ENCODE data around the gene NAV2. TPM values are rescaled to one million over a fixed set of nuclear protein-coding genes. Genes with fewer than 3 reads are reported as not detected.

Gene NAV2
- total RNA-seq, 1 experiment from 2014 or later = 46.3 TPM

DNA sequence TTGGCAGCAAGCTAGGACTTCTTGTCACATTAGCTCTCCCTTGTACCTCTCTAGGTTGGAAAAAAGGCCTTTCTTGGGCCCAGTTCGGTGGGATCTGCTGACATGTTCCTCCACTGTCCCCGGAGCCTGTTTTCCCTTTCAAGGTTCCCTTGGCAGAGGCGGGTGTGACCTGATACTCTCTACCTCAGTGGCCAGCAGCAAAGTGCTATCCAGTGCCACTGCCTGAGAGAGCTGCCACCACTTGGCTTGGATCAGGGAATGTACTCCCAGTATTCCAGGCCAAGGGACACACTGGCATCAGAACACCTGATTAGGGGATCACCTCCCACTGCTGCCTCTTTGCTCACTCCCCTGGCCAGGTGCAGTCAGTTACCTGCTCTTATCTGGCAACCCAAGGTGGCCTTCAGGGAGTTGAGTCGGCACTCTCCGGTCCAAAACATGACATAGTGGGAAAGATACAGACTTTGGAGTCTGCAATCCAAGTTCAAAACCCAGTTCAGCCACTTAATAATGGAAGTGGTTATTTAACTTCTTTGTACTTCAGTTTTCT is 17.8 kb upstream of the NAV2 start:
- Mint-ChIP-seq H3K4me1 (peaks cover 7 to 20% of the 10 kb centered on the region in 2 experiments), H3K9me3 (peaks cover 0 to 3% of the 10 kb centered on the region in 2 experiments; a peak in 2 of 5 replicates), H3K4me3 (no peak overlapping the region), H3K27ac (no peak overlapping the region), H3K27me3 (ENCODE audit: low read depth) (peaks cover 16% of the 10 kb centered on the region), H3K36me3 (ENCODE audit: insufficient read depth in 1 of 3, low read depth in 3 of 3) (no peaks in the 10 kb centered on the region)
- Histone ChIP-seq H3K4me1 (ENCODE audit: insufficient read depth, low read length) (peaks cover 4% of the 10 kb centered on the region; the same call in 1 of the 2 replicates), H3T11ph (ENCODE audit: low read length) (no peak overlapping the region), H4K20me1 (ENCODE audit: control insufficient read depth, insufficient read depth, insufficient read length) (no peaks in the 10 kb centered on the region), H2BK120ac (ENCODE audit: low read depth, low read length, poor library complexity, severe bottlenecking) (no peak overlapping the region), H3K27me3 (ENCODE audit: insufficient read depth, low read length) (no peaks in the 10 kb centered on the region), H3K4ac (ENCODE audit: low read depth, low read length) (no peak overlapping the region), H3K9me3 (ENCODE audit: control insufficient read depth, low read depth, low read length) (no peaks in the 10 kb centered on the region), H3K4me2 (ENCODE audit: insufficient read depth, insufficient read length, low read length) (no peak overlapping the region), H3K79me1 (ENCODE audit: insufficient read depth, low read depth, low read length, poor library complexity, severe bottlenecking) (no peaks in the 10 kb centered on the region), H4K5ac (ENCODE audit: insufficient read length, low read depth, low read length) (no peak overlapping the region), H3K18ac (ENCODE audit: insufficient read length, low read depth, low read length) (no peak overlapping the region), H3K79me2 (ENCODE audit: insufficient read depth, low read length) (no peaks in the 10 kb centered on the region), H3K27ac (ENCODE audit: insufficient read length, low read depth, low read length) (no peak overlapping the region), H2AK5ac (ENCODE audit: insufficient read length, low read length) (no peak overlapping the region), H3K23ac (ENCODE audit: insufficient read length, low read depth, low read length) (no peak overlapping the region), H2BK12ac (ENCODE audit: insufficient read length, low read depth, low read length) (no peak overlapping the region), H3K56ac (ENCODE audit: insufficient read length, low read depth, low read length) (no peak overlapping the region), H2BK15ac (ENCODE audit: low read depth, low read length) (no peak overlapping the region), H2BK5ac (ENCODE audit: insufficient read length, low read length) (no peak overlapping the region), H3K14ac (ENCODE audit: insufficient read depth, low read length) (no peak overlapping the region), H4K8ac (replicated peaks; ENCODE audit: insufficient read length, low read depth, low read length) (no peak overlapping the region), H2AFZ (ENCODE audit: low read length) (no peak overlapping the region), H3K23me2 (ENCODE audit: insufficient read length, low read depth, low read length, poor library complexity, severe bottlenecking) (no peaks in the 10 kb centered on the region), H4K91ac (ENCODE audit: insufficient read length, low read depth, low read length) (no peak overlapping the region), H3K9ac (ENCODE audit: extremely low read depth, insufficient read length, low read length) (no peak overlapping the region), H2BK20ac (ENCODE audit: low read depth, low read length, poor library complexity, severe bottlenecking) (no peak overlapping the region)
- WGBS (ENCODE audit: extremely low coverage, insufficient read length, low lambda C conversion rate) = no CpG with 5 or more reads among the region's 5 CpGs
- DNase-seq = no peak
- TF ChIP-seq CTCF (conservative IDR thresholded peaks at IDR 0.05) = no peak
